ENCODE data around the gene ACP3. TPM values are rescaled to one million over a fixed set of nuclear protein-coding genes. Genes with fewer than 3 reads are reported as not detected.

ACP3 gene
- total and polyA plus RNA-seq, 9 donors, result 0.33 to 11.3 (median 2.5) TPM

DNA sequence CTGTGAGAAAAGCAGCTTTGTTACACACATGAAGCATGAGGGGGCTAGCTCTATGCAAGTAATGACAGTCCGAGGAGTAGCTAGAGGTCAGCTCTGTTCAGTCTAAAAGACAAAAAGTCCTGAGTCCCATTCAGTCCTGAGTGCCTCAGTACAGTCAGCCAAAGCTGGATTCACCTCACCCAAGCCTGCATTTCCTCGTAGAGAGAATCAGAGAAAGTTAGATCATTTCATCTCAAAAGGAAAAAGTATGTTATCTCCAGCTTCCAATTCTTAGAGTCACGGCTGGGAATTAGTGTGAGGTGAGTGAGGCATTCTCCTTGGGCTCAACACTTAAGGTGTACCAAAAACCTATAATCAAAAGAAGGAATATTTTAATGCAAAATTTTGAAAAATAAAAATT lies 5.9 kb upstream of the ACP3 start:
- no peak for TF ChIP-seq POLR2A (IDR thresholded peaks at IDR 0.05)
- no peak for TF ChIP-seq CTCF (IDR thresholded peaks at IDR 0.05)
- TF ChIP-seq EP300 (IDR thresholded peaks at IDR 0.05), result no peak
- 78 to 83% (median 80%) methylated on average over 3 of the region's 3 CpGs for WGBS, 3 donors
- no peaks in the 10 kb centered on the region for H3K36me3 ChIP-seq
- no peaks in the 10 kb centered on the region for H3K27me3 ChIP-seq
- H3K27ac ChIP-seq, result no peak overlapping the region
- no peaks in the 10 kb centered on the region for H3K9me3 ChIP-seq
- no peak for DNase-seq
- H3K4me1 ChIP-seq (ENCODE audit: insufficient read depth), result peaks cover 2% of the 10 kb centered on the region
- intact Hi-C loops (cut with DNase I), result no loop called here
- H3K4me3 ChIP-seq, result no peak overlapping the region

GRCh38 chr3:132311841-132312240 lies 5.4 kb upstream of the ACP3 start:
- Histone ChIP-seq H3K27ac (no peak overlapping the region), H3K4me3 (no peak overlapping the region), H3K4me1 (ENCODE audit: insufficient read depth) (peaks cover 2% of the 10 kb centered on the region), H3K36me3 (no peaks in the 10 kb centered on the region), H3K27me3 (no peaks in the 10 kb centered on the region), H3K9me3 (no peaks in the 10 kb centered on the region)
- intact Hi-C loops (cut with DNase I), result no loop called here
- WGBS, 3 donors, result 60 to 80% (median 71%) methylated on average over 2 of the region's 2 CpGs
- no peak for DNase-seq
- no peak for TF ChIP-seq EP300 (IDR thresholded peaks at IDR 0.05)
- TF ChIP-seq POLR2A (IDR thresholded peaks at IDR 0.05), result no peak

GRCh38 chr3:132315851-132316250 lies 1.4 kb upstream of the ACP3 start:
- TF ChIP-seq POLR2A (IDR thresholded peaks at IDR 0.05), result no peak
- TF ChIP-seq EP300 (IDR thresholded peaks at IDR 0.05), result no peak
- no peak for TF ChIP-seq CTCF (IDR thresholded peaks at IDR 0.05)
- WGBS, 3 donors, result 69 to 91% (median 85%) methylated on average over 1 of the region's 1 CpG
- Histone ChIP-seq H3K27me3 (no peaks in the 10 kb centered on the region), H3K36me3 (no peaks in the 10 kb centered on the region), H3K9me3 (no peaks in the 10 kb centered on the region), H3K4me1 (ENCODE audit: insufficient read depth) (peaks cover 4% of the 10 kb centered on the region), H3K27ac (no peak overlapping the region), H3K4me3 (no peak overlapping the region)
- intact Hi-C loops (cut with DNase I), result no loop called here
- no peak for DNase-seq

GRCh38 chr3:132318451-132318850 lies 1.2 kb downstream of the ACP3 start:
- intact Hi-C loops (cut with DNase I), result no loop called here
- H3K27ac ChIP-seq, result peak overlapping the region in 1 of 2 donors; percentile 2
- no peak for DNase-seq
- no peaks in the 10 kb centered on the region for H3K36me3 ChIP-seq
- 40 to 48% (median 43%) methylated on average over 1 of the region's 1 CpG for WGBS, 3 donors
- H3K27me3 ChIP-seq, result no peaks in the 10 kb centered on the region
- no peak for TF ChIP-seq CTCF (IDR thresholded peaks at IDR 0.05)
- no peak for TF ChIP-seq EP300 (IDR thresholded peaks at IDR 0.05)
- no peak for TF ChIP-seq POLR2A (IDR thresholded peaks at IDR 0.05)
- no peaks in the 10 kb centered on the region for H3K9me3 ChIP-seq
- H3K4me3 ChIP-seq, result no peak overlapping the region
- H3K4me1 ChIP-seq (ENCODE audit: insufficient read depth), result peaks cover 4% of the 10 kb centered on the region

DNA sequence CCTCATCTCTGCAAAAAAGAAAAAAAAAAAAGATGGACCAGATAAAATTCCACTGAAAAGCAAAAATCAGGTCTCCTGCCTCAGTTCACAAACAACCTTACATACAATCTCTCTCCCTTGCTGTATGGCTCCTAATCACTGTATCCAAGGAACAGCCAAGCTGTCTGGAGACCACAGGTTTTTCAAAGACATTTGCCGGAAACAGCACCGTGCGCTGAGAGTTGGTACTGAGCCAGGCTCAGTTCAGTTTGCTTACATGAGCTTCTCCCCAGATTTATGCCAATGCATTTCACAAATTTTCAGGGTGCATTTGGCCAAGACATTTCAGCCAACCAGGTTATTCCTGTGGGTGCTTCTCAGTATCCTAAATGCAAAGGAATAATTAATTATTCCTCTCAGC lies 4.1 kb downstream of the ACP3 start:
- Histone ChIP-seq H3K27me3 (no peaks in the 10 kb centered on the region), H3K4me1 (ENCODE audit: insufficient read depth) (peaks cover 4% of the 10 kb centered on the region), H3K27ac (no peak overlapping the region), H3K9me3 (no peaks in the 10 kb centered on the region), H3K36me3 (no peaks in the 10 kb centered on the region), H3K4me3 (no peak overlapping the region)
- no peak for TF ChIP-seq POLR2A (IDR thresholded peaks at IDR 0.05)
- TF ChIP-seq CTCF (IDR thresholded peaks at IDR 0.05), result no peak
- TF ChIP-seq EP300 (IDR thresholded peaks at IDR 0.05), result no peak
- DNase-seq, result peak in 3 of 5 donors; percentile 28 to 44 (median 31)
- intact Hi-C loops (cut with DNase I), result no loop called here
- WGBS, 3 donors, result 17 to 32% (median 26%) methylated on average over 3 of the region's 3 CpGs

Measured in ovary (tissue), 9 donors.